Stomach smooth muscle (tissue), 2 donors: Measurements from ENCODE around the gene MBTD1.
"Not testable (repeated sequence)": the region's sequence is repeated elsewhere in the genome, so short reads cannot be mapped to it uniquely, and the experiment has no call there.

Experiments
- H3K27ac ChIP-seq: one replicate; pipeline ENCODE4 v1.7.0; 2013; ENCODE audit warnings: mild to moderate bottlenecking, low read length, inconsistent platforms
- H3K27me3 ChIP-seq, 2 donors: one replicate each; pipeline ENCODE4 v1.7.0; 2013; ENCODE audit warnings: low read length in 2 of 2; ENCODE audit not compliant: insufficient read depth in 2 of 2, control insufficient read depth in 1 of 2
- H3K36me3 ChIP-seq, 2 donors: one replicate each; pipeline ENCODE4 v1.7.0; 2013; ENCODE audit warnings: low read length in 2 of 2; ENCODE audit not compliant: control insufficient read depth in 2 of 2, insufficient read depth in 2 of 2
- H3K4me1 ChIP-seq: one replicate; pipeline ENCODE4 v1.7.0; 2013; ENCODE audit warnings: low read length; ENCODE audit not compliant: control insufficient read depth, insufficient read depth
- H3K4me3 ChIP-seq, 2 donors: one replicate each; pipeline ENCODE4 v1.7.0; 2013; ENCODE audit warnings: low read length in 2 of 2
- H3K9ac ChIP-seq, 2 donors: one replicate each; pipeline ENCODE4 v1.7.0; 2013; ENCODE audit warnings: low read length in 2 of 2, mild to moderate bottlenecking in 1 of 2
- H3K9me3 ChIP-seq, 2 donors: one replicate each; pipeline ENCODE4 v1.7.0; 2013; ENCODE audit warnings: low read length in 2 of 2; ENCODE audit not compliant: control insufficient read depth in 2 of 2
- donor health status: healthy.
- donor health status: Pancreatic carcinoma.

MBTD1 gene

GRCh38 chr17:51269991-51270390, 10.1 kb upstream of the MBTD1 start:
- no peaks in the 10 kb centered on the region for H3K4me1 ChIP-seq
- peaks cover 19 to 21% of the 10 kb centered on the region in 2 donors for H3K36me3 ChIP-seq
- H3K27me3 ChIP-seq, result no peaks in the 10 kb centered on the region
- no peaks in the 10 kb centered on the region for H3K9me3 ChIP-seq
- H3K4me3 ChIP-seq, result no peak overlapping the region
- no peak overlapping the region for H3K27ac ChIP-seq
- H3K9ac ChIP-seq, result no peak overlapping the region

- peaks cover 18 to 19% of the 10 kb centered on the region in 2 donors for H3K36me3 ChIP-seq
Observed at GRCh38 chr17:51264466-51264865, 4.6 kb upstream of the MBTD1 start.

GRCh38 chr17:51263006-51263405, 3.2 kb upstream of the MBTD1 start:
- Histone ChIP-seq H3K36me3 (peaks cover 9 to 11% of the 10 kb centered on the region in 2 donors), H3K27ac (no peak overlapping the region), H3K4me1 (peaks cover 23% of the 10 kb centered on the region)

More at GRCh38 chr17:51264466-51264865, 4.6 kb upstream of the MBTD1 start:
- peaks cover 10% of the 10 kb centered on the region for H3K4me1 ChIP-seq
- not testable (repeated sequence) for H3K27me3 ChIP-seq, H3K27ac ChIP-seq, H3K9me3 ChIP-seq, H3K9ac ChIP-seq, H3K4me3 ChIP-seq

GRCh38 chr17:51261024-51261963, 1.4 kb upstream of the MBTD1 start:
- Histone ChIP-seq H3K4me3 (peak overlapping the region; percentile 72 to 92), H3K36me3 (peaks cover 3 to 5% of the 10 kb centered on the region in 2 donors), H3K4me1 (peaks cover 23% of the 10 kb centered on the region)

More at GRCh38 chr17:51263006-51263405, 3.2 kb upstream of the MBTD1 start:
- Histone ChIP-seq H3K4me3 (no peak overlapping the region), H3K9ac (no peak overlapping the region), H3K27me3 (no peaks in the 10 kb centered on the region), H3K9me3 (no peaks in the 10 kb centered on the region)

GRCh38 chr17:51260237-51261023, 581 bp upstream of the MBTD1 start, which contains the start of gene UTP18:
Gene UTP18, plus strand, starts transcription at chr17:51260546. Its CDS starts 39 bp downstream, at chr17:51260585.
- peaks cover 23% of the 10 kb centered on the region for H3K4me1 ChIP-seq
- H3K27me3 ChIP-seq, result no peaks in the 10 kb centered on the region
- peaks cover 3 to 5% of the 10 kb centered on the region in 2 donors for H3K36me3 ChIP-seq
- no peaks in the 10 kb centered on the region for H3K9me3 ChIP-seq
- peak within 1 kb of the TSS; percentile 97 to 99 for H3K9ac ChIP-seq
- peak within 1 kb of the TSS; percentile 72 to 92 for H3K4me3 ChIP-seq
- H3K27ac ChIP-seq, result peak within 1 kb of the TSS; percentile 96

More at GRCh38 chr17:51261024-51261963, 1.4 kb upstream of the MBTD1 start:
- Histone ChIP-seq H3K9me3 (no peaks in the 10 kb centered on the region), H3K9ac (peak overlapping the region; percentile 81 to 97), H3K27me3 (no peaks in the 10 kb centered on the region), H3K27ac (peak overlapping the region; percentile 96)

- no peaks in the 10 kb centered on the region for H3K27me3 ChIP-seq
- H3K9me3 ChIP-seq, result no peaks in the 10 kb centered on the region
- H3K36me3 ChIP-seq, result peaks cover 3 to 5% of the 10 kb centered on the region in 2 donors
- peak overlapping the region; percentile 69 to 97 for H3K9ac ChIP-seq
- H3K4me1 ChIP-seq, result peaks cover 23% of the 10 kb centered on the region
- peak overlapping the region; percentile 72 to 92 for H3K4me3 ChIP-seq
- H3K27ac ChIP-seq, result peak overlapping the region; percentile 96
Observed at GRCh38 chr17:51258756-51259563, 889 bp downstream of the MBTD1 start.

- peaks cover 23% of the 10 kb centered on the region for H3K4me1 ChIP-seq
- no peak overlapping the region for H3K27ac ChIP-seq
- no peaks in the 10 kb centered on the region for H3K27me3 ChIP-seq
- no peaks in the 10 kb centered on the region for H3K36me3 ChIP-seq
- H3K9ac ChIP-seq, result no peak overlapping the region
- H3K9me3 ChIP-seq, result no peaks in the 10 kb centered on the region
- peak overlapping the region in 1 of 2 donors; percentile 23 for H3K4me3 ChIP-seq
Observed at GRCh38 chr17:51257150-51258081, 2.4 kb downstream of the MBTD1 start.

- Histone ChIP-seq H3K27ac (no peak overlapping the region), H3K4me3 (no peak overlapping the region), H3K36me3 (no peaks in the 10 kb centered on the region), H3K9ac (no peak overlapping the region), H3K9me3 (no peaks in the 10 kb centered on the region), H3K27me3 (no peaks in the 10 kb centered on the region), H3K4me1 (peaks cover 16% of the 10 kb centered on the region)
Observed at GRCh38 chr17:51256101-51256500, 3.7 kb downstream of the MBTD1 start.

- Histone ChIP-seq H3K9me3 (no peaks in the 10 kb centered on the region), H3K36me3 (no peaks in the 10 kb centered on the region), H3K27ac (no peak overlapping the region)
Observed at GRCh38 chr17:51255673-51256072, 4.2 kb downstream of the MBTD1 start.

More at GRCh38 chr17:51255673-51256072, 4.2 kb downstream of the MBTD1 start:
- H3K4me1 ChIP-seq, result peaks cover 14% of the 10 kb centered on the region
- H3K4me3 ChIP-seq, result no peak overlapping the region
- H3K27me3 ChIP-seq, result no peaks in the 10 kb centered on the region
- no peak overlapping the region for H3K9ac ChIP-seq
